Duodenal mucosa (tissue), 2 donors: Measurements from ENCODE around the gene TIGD2.

Experiments used
- H3K27ac ChIP-seq: one replicate; pipeline ENCODE4 v1.7.0; 2013; ENCODE audit warnings: low read depth, low read length
- H3K27me3 ChIP-seq, 2 donors: one replicate each; pipeline ENCODE4 v1.7.0; 2013; ENCODE audit warnings: low read length in 2 of 2, control low read depth in 1 of 2; ENCODE audit not compliant: insufficient read depth in 2 of 2, control insufficient read depth in 1 of 2
- H3K36me3 ChIP-seq, 2 donors: one replicate each; pipeline ENCODE4 v1.7.0; 2013; ENCODE audit warnings: low read length in 2 of 2, control low read depth in 1 of 2; ENCODE audit not compliant: insufficient read depth in 2 of 2, control insufficient read depth in 1 of 2
- H3K4me1 ChIP-seq, 2 donors: one replicate each; pipeline ENCODE4 v1.7.0; 2013; ENCODE audit warnings: low read length in 2 of 2, control low read depth in 1 of 2; ENCODE audit not compliant: insufficient read depth in 2 of 2, control insufficient read depth in 1 of 2
- H3K4me3 ChIP-seq, 2 donors: one replicate each; pipeline ENCODE4 v1.7.0; 2013; ENCODE audit warnings: low read length in 2 of 2, low read depth in 1 of 2
- H3K9ac ChIP-seq, 2 donors: one replicate each; pipeline ENCODE4 v1.7.0; 2013; ENCODE audit warnings: low read length in 2 of 2, low read depth in 1 of 2
- H3K9me3 ChIP-seq, 2 donors: one replicate each; pipeline ENCODE4 v1.7.0; 2013; ENCODE audit warnings: low read length in 2 of 2, control low read depth in 1 of 2; ENCODE audit not compliant: control insufficient read depth in 1 of 2

The TIGD2 gene

DNA sequence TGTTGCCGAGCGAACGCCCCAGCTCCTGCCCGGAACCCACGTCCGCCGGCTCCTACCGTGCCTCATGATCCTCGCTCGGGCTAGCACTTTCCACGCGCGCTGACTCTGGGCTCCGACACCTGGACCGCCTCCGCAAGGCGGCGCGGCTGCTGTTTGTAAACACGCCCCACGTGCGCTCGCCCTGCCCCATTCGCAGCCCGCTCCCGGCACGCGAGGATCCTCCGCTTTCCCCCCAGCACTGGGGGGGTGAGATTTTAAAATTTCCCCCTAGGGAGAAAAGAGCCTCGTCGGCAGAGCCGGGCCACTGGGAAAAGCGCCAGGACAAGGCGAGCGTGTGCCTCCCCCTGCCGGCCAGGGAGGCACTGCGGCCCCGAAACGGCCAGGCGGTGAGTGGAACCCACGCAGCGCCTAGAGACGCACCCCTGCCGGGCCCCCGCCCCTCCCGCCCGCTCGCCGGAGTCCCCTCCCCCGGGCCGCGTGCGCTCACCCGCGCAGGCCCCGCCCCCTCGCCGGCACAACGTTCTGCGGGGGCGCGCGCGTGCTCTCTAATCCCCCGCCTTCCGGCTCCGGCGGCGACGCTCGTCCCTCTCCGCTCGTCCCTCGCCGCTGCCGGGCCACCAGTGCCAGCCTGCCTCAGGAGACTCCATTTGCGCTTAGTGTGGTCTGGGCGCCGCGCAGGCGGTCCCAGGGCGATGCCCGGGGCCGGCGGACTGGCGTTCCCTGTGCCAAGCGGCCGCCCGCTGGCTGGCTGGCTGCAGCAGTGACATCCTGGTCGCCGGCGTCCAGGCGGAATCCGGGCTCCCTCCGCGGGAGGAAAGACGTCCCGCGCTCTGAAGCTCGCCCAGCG is at the start of gene TIGD2:
Gene TIGD2, plus strand, starts transcription at position 548 of the 847 bp plus-strand sequence. CDS start 1,442 bp downstream, outside the sequence.
- H3K27me3 ChIP-seq = peaks cover 0 to 5% of the 10 kb centered on the region in 2 donors
- H3K9me3 ChIP-seq = no peaks in the 10 kb centered on the region
- H3K9ac ChIP-seq = peak within 1 kb of the TSS; percentile 71 to 76
- peaks cover 15 to 21% of the 10 kb centered on the region in 2 donors for H3K4me1 ChIP-seq
- no peaks in the 10 kb centered on the region for H3K36me3 ChIP-seq
- H3K4me3 ChIP-seq = peak within 1 kb of the TSS; percentile 82 to 85
- peak within 1 kb of the TSS; percentile 78 for H3K27ac ChIP-seq

GRCh38 chr4:89064848-89065247 is 46.5 kb upstream of the TIGD2 start:
- H3K4me1 ChIP-seq = no peaks in the 10 kb centered on the region
- no peak overlapping the region for H3K27ac ChIP-seq
- H3K36me3 ChIP-seq = no peaks in the 10 kb centered on the region
- no peaks in the 10 kb centered on the region for H3K27me3 ChIP-seq
- H3K9ac ChIP-seq = no peak overlapping the region
- H3K9me3 ChIP-seq = peaks cover 0 to 3% of the 10 kb centered on the region in 2 donors
- H3K4me3 ChIP-seq = no peak overlapping the region

DNA sequence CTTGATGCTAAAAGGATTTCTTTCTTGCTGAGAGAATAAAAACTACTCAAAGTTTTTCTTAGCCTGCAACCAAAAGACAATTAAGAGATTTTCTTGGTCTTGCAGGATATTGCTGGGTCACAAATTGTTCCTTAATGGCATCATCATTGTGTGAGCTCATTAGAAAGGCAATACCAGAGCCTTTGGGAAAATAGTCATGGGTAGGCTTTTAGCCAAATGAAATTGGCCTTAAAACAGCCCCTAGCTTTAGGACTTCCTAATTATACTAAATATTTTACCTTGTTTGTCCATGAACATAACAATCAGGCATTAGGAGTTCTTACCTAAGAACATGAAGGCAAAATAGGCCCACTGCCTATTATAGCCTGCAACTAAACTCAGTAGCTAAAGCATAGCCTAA is 43.9 kb upstream of the TIGD2 start:
- no peak overlapping the region for H3K27ac ChIP-seq
- no peaks in the 10 kb centered on the region for H3K27me3 ChIP-seq
- no peaks in the 10 kb centered on the region for H3K9me3 ChIP-seq
- no peak overlapping the region for H3K4me3 ChIP-seq
- no peaks in the 10 kb centered on the region for H3K36me3 ChIP-seq
- no peaks in the 10 kb centered on the region for H3K4me1 ChIP-seq
- H3K9ac ChIP-seq = no peak overlapping the region

DNA sequence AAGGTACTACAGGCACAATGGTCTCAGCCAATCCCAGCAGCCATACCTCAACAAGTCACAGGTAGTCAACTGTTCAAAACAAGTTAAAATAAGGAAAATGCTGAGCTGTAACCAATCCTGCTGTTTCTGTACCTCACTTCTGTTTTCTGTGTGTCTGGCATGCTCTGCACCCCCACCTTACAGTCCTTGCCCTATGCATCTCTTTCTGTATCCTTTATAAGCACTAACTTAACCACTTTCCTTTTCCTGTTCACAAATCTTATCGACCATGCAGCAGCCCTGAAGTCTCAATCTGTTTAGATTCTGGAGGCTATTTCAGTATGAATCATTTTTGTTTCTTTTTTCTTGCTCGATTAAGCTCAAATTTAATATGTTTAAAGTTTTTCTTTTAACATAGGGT is 41.9 kb upstream of the TIGD2 start:
- Histone ChIP-seq H3K9me3 (no peaks in the 10 kb centered on the region), H3K4me3 (no peak overlapping the region), H3K9ac (no peak overlapping the region), H3K4me1 (no peaks in the 10 kb centered on the region), H3K27me3 (no peaks in the 10 kb centered on the region), H3K36me3 (no peaks in the 10 kb centered on the region), H3K27ac (no peak overlapping the region)

DNA sequence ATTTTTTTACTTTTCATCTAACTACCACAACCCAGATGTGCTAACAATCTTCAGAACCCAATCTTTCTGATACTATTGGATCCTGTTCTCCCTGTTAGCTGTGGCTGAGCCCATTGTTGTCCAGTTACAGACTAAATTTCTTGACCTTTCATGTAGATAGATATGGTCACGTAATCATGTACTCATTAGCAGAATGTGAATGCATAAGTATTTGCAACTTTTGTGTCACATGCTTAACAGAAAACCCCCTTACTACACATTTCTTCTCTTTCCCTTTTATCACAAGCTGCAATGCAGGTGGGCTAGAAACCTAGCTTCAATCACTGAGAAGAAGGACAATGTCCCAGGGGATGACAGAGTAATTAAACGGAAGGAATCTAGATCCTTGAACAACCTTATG is 41.3 kb upstream of the TIGD2 start:
- Histone ChIP-seq H3K27me3 (no peaks in the 10 kb centered on the region), H3K27ac (no peak overlapping the region), H3K4me1 (no peaks in the 10 kb centered on the region), H3K9me3 (no peaks in the 10 kb centered on the region), H3K4me3 (no peak overlapping the region), H3K36me3 (no peaks in the 10 kb centered on the region), H3K9ac (no peak overlapping the region)

DNA sequence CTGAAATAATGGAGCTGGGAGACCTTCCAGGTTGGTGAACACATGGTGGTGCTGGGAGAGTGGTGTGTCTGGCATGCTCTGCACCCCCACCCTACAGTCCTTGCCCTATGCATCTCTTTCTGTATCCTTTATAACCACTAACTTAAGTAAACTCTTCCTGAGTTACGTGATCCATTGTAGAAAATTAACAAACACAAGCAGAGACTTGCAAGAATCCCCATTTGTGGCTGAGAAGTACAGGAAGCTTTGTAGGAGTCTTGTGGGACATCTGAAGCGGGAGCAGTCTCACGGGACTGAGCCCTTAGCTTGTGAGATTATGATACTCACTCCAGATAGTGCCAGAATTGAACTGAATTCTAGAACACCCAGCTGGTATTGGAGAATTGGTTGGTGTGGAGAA is 40.0 kb upstream of the TIGD2 start:
- Histone ChIP-seq H3K27ac (no peak overlapping the region), H3K4me3 (no peak overlapping the region), H3K27me3 (no peaks in the 10 kb centered on the region), H3K9ac (no peak overlapping the region), H3K9me3 (no peaks in the 10 kb centered on the region), H3K36me3 (no peaks in the 10 kb centered on the region), H3K4me1 (no peaks in the 10 kb centered on the region)

DNA sequence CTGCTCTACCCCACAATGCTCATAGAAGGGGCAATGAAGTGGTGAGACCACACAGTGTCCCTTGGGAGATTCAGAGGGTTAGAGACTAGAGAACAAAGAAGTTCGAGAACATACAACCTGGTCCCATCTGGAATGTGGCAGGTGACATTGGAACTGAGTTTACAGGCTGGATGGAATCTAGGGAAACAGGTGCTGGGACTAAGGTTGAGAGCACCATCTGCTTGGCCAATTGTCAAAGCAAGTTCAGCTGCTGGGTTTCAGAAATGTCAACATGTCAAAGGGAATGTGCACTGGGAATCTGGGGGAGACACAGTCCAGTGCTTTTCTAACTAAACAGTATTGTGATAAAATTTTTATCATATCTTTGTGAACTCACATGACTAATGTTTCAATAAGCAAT is 38.4 kb upstream of the TIGD2 start:
- H3K27ac ChIP-seq = no peak overlapping the region
- no peak overlapping the region for H3K9ac ChIP-seq
- H3K36me3 ChIP-seq = no peaks in the 10 kb centered on the region
- H3K9me3 ChIP-seq = peaks cover 4 to 11% of the 10 kb centered on the region in 2 donors
- H3K4me3 ChIP-seq = no peak overlapping the region
- no peaks in the 10 kb centered on the region for H3K27me3 ChIP-seq
- H3K4me1 ChIP-seq = no peaks in the 10 kb centered on the region

DNA sequence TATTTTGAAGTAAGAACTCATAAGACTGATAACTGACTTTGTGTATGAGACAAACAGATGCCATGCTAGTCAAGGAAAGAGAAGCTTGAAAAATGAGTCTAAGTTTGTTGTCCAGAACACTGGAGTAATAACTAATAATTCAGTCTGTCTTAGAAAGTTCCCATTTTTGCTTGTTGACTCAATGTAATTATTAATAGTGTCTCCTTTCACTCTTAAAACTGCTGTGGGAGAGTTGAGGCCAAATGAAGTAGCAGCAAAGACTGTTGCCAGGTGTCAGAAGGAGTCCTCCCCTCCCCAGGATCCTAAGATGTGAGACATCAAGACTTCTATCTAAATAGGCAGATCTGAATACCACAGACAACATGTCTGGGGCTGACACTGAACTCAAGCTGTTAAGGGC is 33.6 kb upstream of the TIGD2 start:
- no peak overlapping the region for H3K9ac ChIP-seq
- no peaks in the 10 kb centered on the region for H3K4me1 ChIP-seq
- no peaks in the 10 kb centered on the region for H3K36me3 ChIP-seq

GRCh38 chr4:89078300-89078699 is 33.0 kb upstream of the TIGD2 start:
- Histone ChIP-seq H3K9ac (no peak overlapping the region), H3K27me3 (no peaks in the 10 kb centered on the region), H3K36me3 (no peaks in the 10 kb centered on the region), H3K9me3 (peaks cover 4 to 11% of the 10 kb centered on the region in 2 donors), H3K4me1 (no peaks in the 10 kb centered on the region), H3K4me3 (no peak overlapping the region), H3K27ac (no peak overlapping the region)

More for the DNA sequence above, 33.6 kb upstream of the TIGD2 start:
- peaks cover 4 to 11% of the 10 kb centered on the region in 2 donors for H3K9me3 ChIP-seq
- no peak overlapping the region for H3K4me3 ChIP-seq
- H3K27me3 ChIP-seq = no peaks in the 10 kb centered on the region
- no peak overlapping the region for H3K27ac ChIP-seq

DNA sequence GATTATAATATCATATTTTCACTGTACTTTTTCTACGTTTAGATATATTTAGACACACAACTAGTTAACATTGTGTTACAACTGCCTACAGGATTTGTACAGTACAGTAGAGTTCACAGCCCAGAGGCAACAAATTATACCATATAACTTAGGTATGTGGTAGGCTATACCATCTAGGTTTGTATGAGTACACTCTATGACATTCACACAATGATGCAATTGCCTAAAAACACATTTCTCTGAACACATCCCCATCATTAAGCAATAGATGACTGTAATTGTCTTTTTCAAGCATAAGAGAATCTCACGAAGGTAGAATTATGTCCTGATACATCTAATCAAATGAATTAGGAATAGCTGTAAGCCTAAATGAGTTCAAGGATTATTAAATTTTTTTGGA is 12.3 kb upstream of the TIGD2 start:
- no peaks in the 10 kb centered on the region for H3K4me1 ChIP-seq
- H3K4me3 ChIP-seq = no peak overlapping the region
- no peaks in the 10 kb centered on the region for H3K36me3 ChIP-seq
- H3K27me3 ChIP-seq = no peaks in the 10 kb centered on the region
- no peak overlapping the region for H3K27ac ChIP-seq
- no peak overlapping the region for H3K9ac ChIP-seq
- H3K9me3 ChIP-seq = no peaks in the 10 kb centered on the region
